OCI-LY7 (cell line): ENCODE measurements around the gene JOSD2. TPM values are rescaled to one million over a fixed set of nuclear protein-coding genes. Genes with fewer than 3 reads are reported as not detected.

ENCODE experiments used
- BruUV-seq: library from RNA; stranded (reverse); fragments of 400-500 nt; replicated peaks from 2 replicates; lab custom pipeline; 2021; lab: Mats Ljungman, UMichigan
- CTCF ChIA-PET: fragments of 300-600 bp; sonication (Branson Sonifier 250); formaldehyde crosslinking; loops from one replicate; lab custom pipeline; 2022; ENCODE audit warnings: antibody characterized with exemption; ENCODE audit not compliant: unreplicated experiment; lab: Charles Lee
- POLR2A ChIA-PET: fragments of 300-600 bp; sonication (Branson Sonifier 250); formaldehyde crosslinking; loops from one replicate; lab custom pipeline; 2022; ENCODE audit warnings: antibody characterized with exemption; lab: Charles Lee
- DNase-seq: peaks from one replicate; pipeline ENCODE4 v3.0.0-alpha.2; 2015; ENCODE audit warnings: low spot score
- H2AFZ ChIP-seq: fragments of 200-600 bp; sonication (generic), shearing (Covaris generic); 2 replicates; pipeline ENCODE4 v1.6.1; 2014; ENCODE audit warnings: mild to moderate bottlenecking, antibody characterized with exemption, low read length, moderate library complexity
- H3K27ac ChIP-seq: fragments of 200-600 bp; sonication (generic); 2 replicates; pipeline ENCODE4 v1.5.1; 2014; ENCODE audit warnings: mixed run types, low read depth, mild to moderate bottlenecking, moderate library complexity, low read length, inconsistent platforms; ENCODE audit not compliant: poor library complexity, severe bottlenecking
- H3K36me3 ChIP-seq: fragments of 200-600 bp; sonication (generic); 2 replicates; pipeline ENCODE4 v1.6.1; 2014; ENCODE audit warnings: mild to moderate bottlenecking, antibody characterized with exemption, low read length, moderate library complexity, mixed read lengths; ENCODE audit not compliant: insufficient read depth
- H3K4me1 ChIP-seq: fragments of 200-600 bp; sonication (generic); 2 replicates; pipeline ENCODE4 v1.5.1; 2014; ENCODE audit warnings: mild to moderate bottlenecking, low read length; ENCODE audit not compliant: insufficient read depth, poor library complexity, severe bottlenecking
- H3K4me2 ChIP-seq: fragments of 200-600 bp; sonication (generic); 2 replicates; pipeline ENCODE4 v1.6.1; 2014; ENCODE audit warnings: mild to moderate bottlenecking, low read length
- H3K4me3 ChIP-seq: fragments of 200-600 bp; sonication (generic); 2 replicates; pipeline ENCODE4 v1.5.1; 2014; ENCODE audit warnings: mild to moderate bottlenecking, low read depth, low read length; ENCODE audit not compliant: poor library complexity, severe bottlenecking
- H3K79me2 ChIP-seq: fragments of 200-600 bp; sonication (generic); 2 replicates; pipeline ENCODE4 v1.6.1; 2016; ENCODE audit warnings: low read depth, mild to moderate bottlenecking, low read length, moderate library complexity, mixed read lengths; ENCODE audit not compliant: insufficient read depth
- H3K9me2 ChIP-seq: fragments of 200-600 bp; sonication (generic); 2 replicates; pipeline ENCODE4 v1.6.1; 2016; ENCODE audit warnings: mild to moderate bottlenecking, low read length, mixed read lengths; ENCODE audit not compliant: insufficient read depth
- H3K9me3 ChIP-seq: fragments of 200-600 bp; sonication (generic); 2 replicates; pipeline ENCODE4 v1.6.1; 2014; ENCODE audit warnings: mild to moderate bottlenecking, mixed run types, low read length, mixed read lengths
- H4K20me1 ChIP-seq: fragments of 200-600 bp; sonication (generic); 2 replicates; pipeline ENCODE4 v1.6.1; 2014; ENCODE audit warnings: mild to moderate bottlenecking, antibody characterized with exemption, low read length, moderate library complexity, mixed read lengths; ENCODE audit not compliant: insufficient read depth
- CTCF ChIP-seq: fragments of 200-600 bp; sonication (generic); conservative IDR thresholded peaks from 2 replicates; pipeline ENCODE4 v1.5.1; 2014; ENCODE audit warnings: mild to moderate bottlenecking, antibody characterized with exemption, low read length, moderate library complexity, mixed read lengths
- EZH2phosphoT487 ChIP-seq: fragments of 200-600 bp; sonication (generic); IDR thresholded peaks from 2 replicates; pipeline ENCODE4 v1.6.1; 2018; ENCODE audit warnings: low read depth, borderline replicate concordance, mild to moderate bottlenecking, mixed run types, antibody characterized with exemption, low read length, moderate library complexity, mixed read lengths
- intact Hi-C: fragments of 100-400 bp; cut with micrococcal nuclease; formaldehyde crosslinking; loops from one replicate; pipeline ENCODE4 v1.10.0; 2022; ENCODE audit not compliant: unreplicated experiment
- total RNA-seq, 2 experiments: library from RNA; depleted of rRNA in 1 of 2; stranded (reverse); fragments of >200 nt in 1 of 2; shearing (Covaris generic) in 1 of 2; gene quantifications; 2 replicates each; pipeline ENCODE4 v1.2.3, GENCODE V29; 2014 to 2022

JOSD2 gene
- total RNA-seq, 2 experiments from 2014 or later, result 13.0 to 17.8 TPM

- no peak overlapping the region for H2AFZ ChIP-seq
- no TSS peak for BruUV-seq
- intact Hi-C loops, result no loop called here
- H3K36me3 ChIP-seq, result no peaks in the 10 kb centered on the region
- H3K9me2 ChIP-seq, result no peaks in the 10 kb centered on the region
- ChIA-PET CTCF (no interaction called here), POLR2A (no interaction called here)
- H4K20me1 ChIP-seq, result no peaks in the 10 kb centered on the region
- H3K4me3 ChIP-seq, result no peak overlapping the region
- TF ChIP-seq CTCF, result no peak
- no peak for TF ChIP-seq EZH2phosphoT487
- peaks cover 11% of the 10 kb centered on the region for H3K4me1 ChIP-seq
- no peak for DNase-seq
- H3K4me2 ChIP-seq, result no peak overlapping the region
- no peaks in the 10 kb centered on the region for H3K79me2 ChIP-seq
- no peak overlapping the region for H3K27ac ChIP-seq
- no peaks in the 10 kb centered on the region for H3K9me3 ChIP-seq
Measured at GRCh38 chr19:50498219-50499056, 12.6 kb downstream of the JOSD2 start.

GRCh38 chr19:50497022-50497405 lies 14.0 kb downstream of the JOSD2 start:
- TF ChIP-seq CTCF (no peak), EZH2phosphoT487 (no peak)
- no TSS peak for BruUV-seq
- no peak overlapping the region for H2AFZ ChIP-seq
- H3K27ac ChIP-seq, result no peak overlapping the region
- H3K79me2 ChIP-seq, result no peaks in the 10 kb centered on the region
- H3K36me3 ChIP-seq, result no peaks in the 10 kb centered on the region
- intact Hi-C loops, result no loop called here
- H3K9me2 ChIP-seq, result no peaks in the 10 kb centered on the region
- no peaks in the 10 kb centered on the region for H4K20me1 ChIP-seq
- H3K9me3 ChIP-seq, result no peaks in the 10 kb centered on the region
- CTCF ChIA-PET, result no interaction called here
- no peak overlapping the region for H3K4me3 ChIP-seq
- DNase-seq, result no peak
- POLR2A ChIA-PET, result no interaction called here
- peaks cover 11% of the 10 kb centered on the region for H3K4me1 ChIP-seq
- no peak overlapping the region for H3K4me2 ChIP-seq
